ENCODE measurements around the gene RAB37. TPM values are rescaled to one million over a fixed set of nuclear protein-coding genes. Genes with fewer than 3 reads are reported as not detected.

RAB37 gene
- total RNA-seq, 2 donors from 2014 or later = 13.6 to 18.1 TPM

DNA sequence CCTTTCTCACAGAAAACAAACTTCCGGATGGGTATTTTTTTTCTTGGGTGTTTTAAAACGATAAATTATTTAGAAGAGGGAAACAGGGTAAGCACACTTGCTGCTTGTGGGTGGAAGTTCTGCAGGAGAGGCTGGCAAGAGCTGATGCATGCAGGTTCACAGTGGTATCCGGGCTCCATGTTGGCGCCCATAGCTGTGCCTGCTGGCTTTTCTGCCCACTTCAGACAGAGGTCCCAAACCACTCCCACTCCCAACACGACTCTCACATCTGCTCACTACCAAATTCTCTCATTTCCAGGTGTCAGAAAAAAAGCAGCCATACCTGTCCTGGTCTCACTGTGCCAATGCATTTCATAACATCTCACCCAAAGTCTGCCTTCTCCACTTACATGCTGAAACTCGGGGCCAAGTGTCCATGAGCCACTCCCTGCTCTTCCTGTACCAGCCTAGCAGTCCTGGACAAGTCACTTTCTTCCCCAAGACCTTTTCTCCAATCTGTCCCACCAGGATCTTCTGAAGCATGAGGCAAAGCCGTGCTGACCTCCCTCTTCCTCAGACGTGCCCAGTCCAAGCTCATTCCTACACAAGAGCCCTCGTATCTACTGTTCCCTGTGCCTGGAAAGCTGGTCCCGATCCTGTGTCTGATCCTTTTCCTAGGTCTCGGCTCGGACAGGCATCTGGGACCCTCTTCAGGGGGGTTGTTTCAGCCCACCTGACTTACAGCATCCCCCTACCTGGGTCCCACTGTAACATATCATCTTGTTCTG lies 25.8 kb upstream of the RAB37 start:
- H3K4me3 Mint-ChIP-seq = no peak overlapping the region
- H3K27ac Mint-ChIP-seq = no peak overlapping the region
- peaks cover 27% of the 10 kb centered on the region for H3K27me3 Mint-ChIP-seq (ENCODE audit: low read depth)
- ATAC-seq (replicated peaks in 1 of 2) = no peak
- no peak for DNase-seq
- no peaks in the 10 kb centered on the region for H3K4me1 Mint-ChIP-seq (ENCODE audit: low read depth)
- H3K36me3 Mint-ChIP-seq (ENCODE audit: insufficient read depth in 2 of 2) = no peaks in the 10 kb centered on the region
- H3K9me3 Mint-ChIP-seq = no peaks in the 10 kb centered on the region

DNA sequence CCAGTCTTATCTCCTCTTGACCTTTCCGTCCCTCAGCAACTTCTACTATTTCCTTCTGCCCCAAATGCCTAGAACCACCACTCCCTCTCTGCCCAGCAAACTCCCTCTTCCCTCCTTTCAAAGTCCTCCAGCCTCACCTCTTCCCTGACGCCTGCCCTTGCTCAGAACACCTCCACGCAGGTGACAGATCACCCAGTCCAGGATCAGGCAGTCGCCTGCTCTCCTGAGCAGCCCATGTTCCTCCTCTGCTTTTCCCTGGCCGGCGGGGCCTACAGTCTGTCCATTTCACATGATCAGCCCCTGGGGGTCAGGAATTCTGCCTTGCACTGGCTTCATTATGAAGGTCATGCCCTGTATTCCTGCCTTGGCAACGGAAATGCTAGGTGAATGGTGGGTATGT lies 24.8 kb upstream of the RAB37 start:
- no peak overlapping the region for H3K27ac Mint-ChIP-seq

DNA sequence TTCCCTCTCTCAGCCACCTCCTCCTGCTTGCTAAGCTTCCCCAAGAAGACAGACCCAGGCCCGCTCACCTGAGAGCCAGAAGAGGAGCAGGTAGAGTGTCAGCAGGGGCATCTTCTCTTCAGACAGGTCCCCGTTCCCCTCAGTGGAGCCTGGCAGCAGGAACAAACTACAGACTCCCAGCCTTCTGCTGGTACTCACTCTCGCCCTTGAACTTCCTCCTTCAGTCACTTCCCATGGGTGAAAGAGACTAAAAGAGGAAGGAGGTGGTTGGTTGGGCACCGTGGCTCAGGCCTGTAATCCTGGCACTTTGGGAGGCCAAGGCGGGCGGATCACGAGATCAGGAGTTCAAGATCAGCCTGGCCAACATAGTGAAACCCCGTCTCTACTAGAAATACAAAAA lies 24.3 kb upstream of the RAB37 start, which contains the start of gene CD300LF:
Gene CD300LF, minus strand, starts transcription at position 168 of the 400 bp plus-strand sequence. Its CDS starts 57 bp downstream, at position 111.
- Mint-ChIP-seq H3K27me3 (ENCODE audit: low read depth) (peaks cover 27% of the 10 kb centered on the region), H3K9me3 (no peaks in the 10 kb centered on the region), H3K4me3 (no peak within 1 kb of the TSS), H3K36me3 (ENCODE audit: insufficient read depth in 2 of 2) (no peaks in the 10 kb centered on the region), H3K27ac (no peak within 1 kb of the TSS), H3K4me1 (ENCODE audit: low read depth) (no peaks in the 10 kb centered on the region)
- no peak for ATAC-seq (replicated peaks in 1 of 2)
- no peak for DNase-seq

More for the DNA sequence above, 24.8 kb upstream of the RAB37 start:
- Mint-ChIP-seq H3K36me3 (ENCODE audit: insufficient read depth in 2 of 2) (no peaks in the 10 kb centered on the region), H3K27me3 (ENCODE audit: low read depth) (peaks cover 27% of the 10 kb centered on the region), H3K9me3 (no peaks in the 10 kb centered on the region), H3K4me3 (no peak overlapping the region), H3K4me1 (ENCODE audit: low read depth) (no peaks in the 10 kb centered on the region)
- no peak for ATAC-seq (replicated peaks in 1 of 2)
- no peak for DNase-seq

DNA sequence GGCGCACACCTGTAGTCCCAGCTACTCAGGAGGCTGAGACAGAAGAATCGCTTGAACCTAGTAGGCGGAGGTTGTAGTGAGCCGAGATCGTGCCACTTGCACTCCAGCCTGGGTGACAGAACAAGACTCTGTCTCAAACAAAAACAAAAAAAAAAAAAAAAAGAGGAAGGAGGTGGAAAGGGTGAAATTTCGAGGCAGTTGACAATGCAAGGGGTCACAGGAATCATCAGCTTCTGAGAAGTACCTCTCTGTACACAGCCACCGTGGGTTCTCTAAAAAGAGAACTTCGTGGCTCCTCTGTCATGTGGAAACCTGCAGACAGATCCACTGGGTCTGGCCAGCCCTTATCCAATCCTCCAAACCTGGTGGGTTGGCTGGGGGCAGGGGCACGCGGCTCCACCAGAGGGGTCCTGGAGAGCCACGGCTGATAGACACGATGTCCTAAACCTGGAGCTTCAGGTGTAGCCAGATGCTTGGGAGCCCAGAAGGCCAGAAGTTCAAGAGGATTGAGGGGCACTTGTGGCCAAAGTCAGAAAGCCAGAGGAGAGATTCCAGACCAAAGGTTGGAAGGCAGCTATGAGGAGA lies 23.8 kb upstream of the RAB37 start:
- Mint-ChIP-seq H3K27me3 (ENCODE audit: low read depth) (peaks cover 27% of the 10 kb centered on the region), H3K4me3 (no peak overlapping the region), H3K4me1 (ENCODE audit: low read depth) (no peaks in the 10 kb centered on the region), H3K27ac (no peak overlapping the region), H3K9me3 (no peaks in the 10 kb centered on the region), H3K36me3 (ENCODE audit: insufficient read depth in 2 of 2) (no peaks in the 10 kb centered on the region)
- DNase-seq = no peak
- no peak for ATAC-seq (replicated peaks in 1 of 2)

DNA sequence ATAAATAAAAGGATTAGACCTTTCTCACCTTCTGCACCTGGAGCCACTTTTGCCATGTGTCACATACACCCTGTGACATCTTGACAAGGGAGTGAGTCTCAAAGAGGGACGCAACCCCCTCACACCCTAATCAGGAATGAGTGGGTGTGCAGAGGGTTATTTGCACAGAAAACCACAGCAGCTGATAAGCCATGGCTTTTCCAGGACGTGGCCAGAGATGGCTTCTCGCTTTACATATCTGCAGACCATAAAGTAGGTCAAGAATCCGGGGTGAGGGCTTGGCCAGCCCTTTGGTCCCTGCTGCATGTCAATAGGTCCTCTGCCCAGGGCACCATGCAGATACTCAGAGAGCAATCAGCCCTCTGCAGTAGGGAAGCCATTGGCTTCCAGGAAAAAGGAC lies 21.9 kb upstream of the RAB37 start:
- Mint-ChIP-seq H3K9me3 (no peaks in the 10 kb centered on the region), H3K27ac (no peak overlapping the region), H3K27me3 (ENCODE audit: low read depth) (peaks cover 27% of the 10 kb centered on the region), H3K36me3 (ENCODE audit: insufficient read depth in 2 of 2) (no peaks in the 10 kb centered on the region), H3K4me1 (ENCODE audit: low read depth) (no peaks in the 10 kb centered on the region), H3K4me3 (no peak overlapping the region)
- DNase-seq = no peak
- no peak for ATAC-seq (replicated peaks in 1 of 2)

DNA sequence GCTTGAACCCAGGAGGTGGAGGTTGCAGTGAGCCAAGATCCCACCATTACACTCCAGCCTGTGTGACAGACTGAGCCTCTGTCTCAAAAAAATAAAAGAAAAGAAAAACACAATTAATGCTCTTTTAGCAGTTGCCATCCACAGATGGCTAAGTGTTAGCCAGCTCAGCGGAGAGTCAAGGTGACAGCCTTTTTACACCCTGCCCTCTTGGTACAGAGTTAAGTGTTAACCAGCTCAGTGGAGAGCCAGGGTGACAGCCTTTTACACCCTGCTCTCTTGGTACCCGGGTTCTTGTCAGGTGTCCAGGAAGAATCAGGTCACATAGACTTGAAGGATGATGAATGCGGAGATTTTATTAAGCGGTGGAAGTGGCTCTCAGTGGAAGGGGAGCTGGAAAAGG lies 16.6 kb upstream of the RAB37 start:
- Mint-ChIP-seq H3K4me1 (ENCODE audit: low read depth) (no peaks in the 10 kb centered on the region), H3K4me3 (no peak overlapping the region), H3K36me3 (ENCODE audit: insufficient read depth in 2 of 2) (no peaks in the 10 kb centered on the region), H3K27me3 (ENCODE audit: low read depth) (no peaks in the 10 kb centered on the region), H3K9me3 (no peaks in the 10 kb centered on the region), H3K27ac (no peak overlapping the region)
- DNase-seq (no peak), ATAC-seq (replicated peaks in 1 of 2) (no peak)

DNA sequence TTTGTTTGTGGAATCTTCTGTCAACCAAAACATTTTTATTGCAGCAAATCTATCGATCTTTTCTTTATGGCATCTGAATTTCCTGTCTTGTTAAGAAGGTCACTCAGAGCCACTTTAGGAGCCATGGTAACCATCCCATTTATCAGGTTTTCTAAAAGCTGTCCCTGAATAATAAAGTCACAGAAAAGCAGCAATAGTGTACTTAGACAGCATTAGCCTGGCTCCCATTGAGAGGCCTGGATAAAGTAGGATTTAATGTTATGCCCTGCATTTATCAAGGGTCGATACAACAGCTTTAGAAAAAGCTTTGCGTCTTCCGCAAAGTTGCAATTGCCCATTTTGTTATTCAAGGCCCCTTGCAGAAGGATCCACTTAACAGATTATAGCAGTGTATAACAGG lies 14.3 kb upstream of the RAB37 start:
- Mint-ChIP-seq H3K4me1 (ENCODE audit: low read depth) (no peaks in the 10 kb centered on the region), H3K27me3 (ENCODE audit: low read depth) (no peaks in the 10 kb centered on the region), H3K4me3 (no peak overlapping the region), H3K27ac (no peak overlapping the region), H3K9me3 (no peaks in the 10 kb centered on the region), H3K36me3 (ENCODE audit: insufficient read depth in 2 of 2) (no peaks in the 10 kb centered on the region)
- no peak for ATAC-seq (replicated peaks in 1 of 2)
- no peak for DNase-seq

DNA sequence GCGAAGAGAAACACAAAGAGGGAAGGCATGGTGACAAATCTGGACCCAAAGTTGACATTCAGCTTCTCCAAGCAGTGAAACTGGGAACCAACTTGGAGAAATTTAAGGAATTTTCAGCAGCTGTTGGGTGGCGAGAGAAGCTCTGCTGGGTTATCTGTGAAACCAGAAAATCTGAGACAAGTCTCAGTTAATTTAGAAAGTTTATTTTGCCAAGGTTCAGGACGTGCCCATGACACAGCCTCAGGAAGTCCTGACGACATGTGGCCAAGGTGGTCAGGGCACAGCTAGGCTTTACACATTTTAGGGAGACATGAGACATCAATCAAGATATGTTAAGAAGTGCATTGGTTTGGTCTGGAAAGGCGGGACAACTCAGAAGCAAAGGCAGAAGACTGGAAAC lies 13.2 kb upstream of the RAB37 start:
- H3K27ac Mint-ChIP-seq = no peak overlapping the region
- no peaks in the 10 kb centered on the region for H3K4me1 Mint-ChIP-seq (ENCODE audit: low read depth)
- no peaks in the 10 kb centered on the region for H3K27me3 Mint-ChIP-seq (ENCODE audit: low read depth)
- ATAC-seq (replicated peaks in 1 of 2) (no peak), DNase-seq (no peak)
- H3K36me3 Mint-ChIP-seq (ENCODE audit: insufficient read depth in 2 of 2) = no peaks in the 10 kb centered on the region
- H3K4me3 Mint-ChIP-seq = no peak overlapping the region
- H3K9me3 Mint-ChIP-seq = no peaks in the 10 kb centered on the region

DNA sequence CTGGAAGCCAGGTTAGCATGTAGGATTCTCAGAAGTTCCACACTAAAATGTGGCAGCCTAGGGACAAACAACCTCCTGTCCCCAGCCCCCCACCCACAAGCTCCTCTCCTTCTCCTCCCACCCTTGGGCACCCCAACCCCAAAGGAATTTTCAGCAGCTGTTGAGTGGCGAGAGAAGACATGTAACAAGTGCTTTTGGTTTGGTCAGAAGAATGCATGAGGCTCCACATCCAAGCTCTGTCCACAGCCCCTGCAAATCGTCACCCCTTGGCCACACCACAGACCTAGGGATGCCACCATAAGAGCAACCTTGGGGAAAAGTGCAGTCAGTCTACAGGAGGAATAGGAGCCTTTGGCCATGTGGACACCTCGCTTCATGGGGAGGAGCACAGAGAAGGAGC lies 11.9 kb upstream of the RAB37 start:
- Mint-ChIP-seq H3K36me3 (ENCODE audit: insufficient read depth in 2 of 2) (no peaks in the 10 kb centered on the region), H3K27me3 (ENCODE audit: low read depth) (no peaks in the 10 kb centered on the region), H3K9me3 (no peaks in the 10 kb centered on the region), H3K4me3 (no peak overlapping the region), H3K4me1 (ENCODE audit: low read depth) (no peaks in the 10 kb centered on the region), H3K27ac (no peak overlapping the region)
- ATAC-seq (replicated peaks in 1 of 2) (no peak), DNase-seq (no peak)

DNA sequence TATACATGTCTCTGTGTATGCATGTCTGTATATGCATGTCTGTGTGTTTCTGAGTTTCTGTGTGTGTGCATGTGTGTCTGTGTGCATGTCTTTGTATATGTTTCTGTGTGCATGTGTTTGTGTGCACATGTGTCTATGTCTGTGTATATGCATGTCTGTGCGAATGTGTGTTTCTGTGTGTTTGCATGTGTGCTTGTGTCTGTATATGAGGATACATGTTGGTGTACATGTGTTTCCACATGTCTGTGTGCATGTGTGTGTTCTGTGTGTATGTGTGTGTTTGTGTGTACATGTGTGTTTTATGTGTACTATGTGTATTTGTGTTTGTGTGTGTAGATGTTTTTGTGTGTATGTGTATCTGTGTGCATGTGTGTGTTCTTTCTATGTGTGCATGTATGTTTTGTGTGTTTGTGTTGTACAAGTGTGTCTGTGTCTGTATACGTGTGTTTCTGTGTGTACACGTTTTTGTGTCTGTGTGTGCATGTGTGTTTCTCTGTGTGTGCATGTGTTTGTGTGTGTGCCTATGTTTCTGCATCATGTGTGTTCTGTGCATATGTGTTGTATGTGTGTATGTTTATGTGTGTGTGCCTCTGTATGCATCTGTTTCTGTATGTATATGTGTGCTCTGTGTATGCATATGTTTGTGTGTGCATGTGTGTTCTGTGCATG lies 8.9 kb upstream of the RAB37 start:
- no peaks in the 10 kb centered on the region for H3K9me3 Mint-ChIP-seq
- no peak overlapping the region for H3K4me3 Mint-ChIP-seq
- ATAC-seq (replicated peaks in 1 of 2) (no peak), DNase-seq (no peak)
- H3K27me3 Mint-ChIP-seq (ENCODE audit: low read depth) = no peaks in the 10 kb centered on the region
- H3K4me1 Mint-ChIP-seq (ENCODE audit: low read depth) = peaks cover 8% of the 10 kb centered on the region
- H3K36me3 Mint-ChIP-seq (ENCODE audit: insufficient read depth in 2 of 2) = no peaks in the 10 kb centered on the region
- H3K27ac Mint-ChIP-seq = no peak overlapping the region

DNA sequence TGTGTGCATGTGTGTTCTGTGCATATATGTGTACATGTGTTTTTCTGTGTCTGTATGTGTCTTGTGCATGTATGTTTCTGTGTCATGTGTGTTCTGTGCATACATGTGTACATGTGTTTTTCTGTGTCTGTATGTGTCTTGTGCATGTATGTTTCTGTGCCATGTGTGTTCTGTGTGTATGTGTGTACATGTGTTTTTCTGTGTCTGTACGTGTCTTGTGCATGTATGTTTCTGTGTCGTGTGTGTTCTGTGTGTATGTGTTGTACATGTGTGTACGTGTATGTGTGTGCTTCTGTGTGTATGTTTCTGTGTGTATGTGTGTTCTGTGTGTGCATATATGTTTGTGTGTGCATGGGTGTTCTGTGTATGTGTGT lies 8.4 kb upstream of the RAB37 start:
- Mint-ChIP-seq H3K27ac (no peak overlapping the region), H3K9me3 (no peaks in the 10 kb centered on the region), H3K36me3 (ENCODE audit: insufficient read depth in 2 of 2) (no peaks in the 10 kb centered on the region), H3K4me3 (no peak overlapping the region), H3K27me3 (ENCODE audit: low read depth) (no peaks in the 10 kb centered on the region), H3K4me1 (ENCODE audit: low read depth) (peaks cover 8% of the 10 kb centered on the region)
- ATAC-seq (replicated peaks in 1 of 2) = no peak
- no peak for DNase-seq

DNA sequence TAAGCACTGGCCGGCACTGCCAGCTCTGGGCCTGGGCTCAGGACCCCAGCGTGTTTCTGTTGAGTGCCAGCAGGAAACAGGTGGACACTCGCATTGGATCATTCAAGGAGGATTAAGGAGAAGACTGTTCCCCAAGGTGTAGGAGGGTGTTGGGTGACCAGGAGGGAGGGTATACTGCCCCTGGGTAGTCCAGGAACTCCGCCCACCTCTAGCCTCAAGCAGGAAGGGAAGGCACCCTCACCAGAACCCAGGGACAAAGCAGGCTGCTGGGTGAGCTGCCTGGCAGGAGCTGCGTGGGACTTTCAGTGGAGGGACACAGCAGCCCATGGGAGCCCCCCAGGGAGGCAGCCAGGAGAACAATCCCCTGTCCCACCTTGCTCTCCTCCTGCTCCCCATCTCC lies 7.7 kb upstream of the RAB37 start:
- DNase-seq = no peak
- H3K27me3 Mint-ChIP-seq (ENCODE audit: low read depth) = no peaks in the 10 kb centered on the region
- no peaks in the 10 kb centered on the region for H3K36me3 Mint-ChIP-seq (ENCODE audit: insufficient read depth in 2 of 2)
- no peak overlapping the region for H3K27ac Mint-ChIP-seq
- H3K9me3 Mint-ChIP-seq = no peaks in the 10 kb centered on the region
- no peak overlapping the region for H3K4me3 Mint-ChIP-seq
- peaks cover 8% of the 10 kb centered on the region for H3K4me1 Mint-ChIP-seq (ENCODE audit: low read depth)
- ATAC-seq (replicated peaks in 1 of 2) = no peak

DNA sequence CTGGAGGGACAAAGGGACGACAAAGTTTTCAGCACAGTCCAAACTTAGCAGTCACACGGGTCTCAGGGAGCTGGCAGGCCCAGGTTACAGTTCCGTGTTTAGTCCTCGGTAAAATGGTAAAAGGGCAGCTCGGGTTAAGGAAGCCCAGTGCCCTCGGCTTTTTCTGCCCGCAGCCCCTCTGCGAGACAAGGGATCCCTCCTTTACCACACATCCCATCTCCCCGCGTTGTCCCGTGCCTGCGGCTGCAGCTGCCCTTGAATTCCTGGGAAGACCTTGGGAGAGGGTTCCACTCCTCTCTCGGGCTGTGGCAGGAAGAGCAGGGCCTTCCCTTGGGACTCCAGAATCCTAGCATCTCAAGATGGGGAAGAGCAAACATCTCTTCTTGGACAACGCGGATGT lies 7.2 kb upstream of the RAB37 start:
- DNase-seq (no peak), ATAC-seq (replicated peaks in 1 of 2) (no peak)
- H3K27me3 Mint-ChIP-seq (ENCODE audit: low read depth) = no peaks in the 10 kb centered on the region
- no peaks in the 10 kb centered on the region for H3K36me3 Mint-ChIP-seq (ENCODE audit: insufficient read depth in 2 of 2)
- H3K27ac Mint-ChIP-seq = no peak overlapping the region
- peaks cover 8% of the 10 kb centered on the region for H3K4me1 Mint-ChIP-seq (ENCODE audit: low read depth)
- no peaks in the 10 kb centered on the region for H3K9me3 Mint-ChIP-seq
- no peak overlapping the region for H3K4me3 Mint-ChIP-seq

All from activated T-cell treated with anti-CD3 and anti-CD28 coated beads, Interleukin-2, amount 50 U/mL, for 72 hours (primary cell).